K562 (cell line): ENCODE data around the gene ABHD4. TPM values are rescaled to one million over a fixed set of nuclear protein-coding genes. Genes with fewer than 3 reads are reported as not detected.

Experiments
- ATAC-seq: fragments of 200-7000 bp; cut with Tn5 transposase; 3 replicates; pipeline ENCODE4 v1.9.1; 2020; ENCODE audit warnings: moderate library complexity
- BruUV-seq: library from RNA; stranded (reverse); fragments of 400-500 nt; replicated peaks from 2 replicates; lab custom pipeline; 2021; lab: Mats Ljungman, UMichigan
- CTCF ChIA-PET: fragments of 300-600 bp; formaldehyde crosslinking; extraction: SDS; loops from one replicate; lab custom pipeline; 2021; ENCODE audit warnings: low intra/inter-chr PET ratio; lab: Yijun Ruan, JAX
- POLR2A ChIA-PET: fragments of 300-600, 350-650 bp; sonication (Branson Sonifier 250); formaldehyde crosslinking; extraction: SDS; loops from one replicate; lab custom pipeline; 2021; ENCODE audit warnings: antibody characterized with exemption, inconsistent platforms; lab: Yijun Ruan, JAX
- DNase-seq, 4 experiments: peaks; one replicate each; pipeline versions ENCODE4 v3.0.0 to v3.0.0-alpha.2; 2011 to 2018; ENCODE audit warnings: low spot score in 3 of 4, mixed read lengths in 3 of 4; ENCODE audit errors: extremely low read depth in 1 of 4
- FAIRE-seq: peaks from 2 replicates; lab custom pipeline; 2011; peaks lifted over from hg19 to GRCh38; lab: Jason Lieb, UNC
- H2AFZ ChIP-seq: 2 replicates; pipeline ENCODE4 v1.6.0; 2011; ENCODE audit warnings: low read depth, low read length, control low read depth, inconsistent platforms
- H3K27ac ChIP-seq: fragments of 200-600 bp; 3 replicates; pipeline ENCODE4 v1.8.0; 2011; ENCODE audit warnings: low read depth, mild to moderate bottlenecking, control low read depth, inconsistent platforms, low read length, moderate library complexity, mixed read lengths; ENCODE audit errors: extremely low read depth
- H3K27me3 ChIP-seq, 2 experiments: fragments of 300-600 bp in 1 of 2; 2 replicates in 1 of 2; 3 replicates in 1 of 2; pipeline versions ENCODE4 v1.6.0 to v1.8.0; 2011; ENCODE audit warnings: inconsistent platforms in 2 of 2, low read length in 2 of 2, mild to moderate bottlenecking in 1 of 2, mixed read lengths in 1 of 2, moderate library complexity in 1 of 2; ENCODE audit not compliant: control insufficient read depth in 2 of 2, insufficient read depth in 2 of 2
- H3K36me3 ChIP-seq: fragments of 300-600 bp; 3 replicates; pipeline ENCODE4 v1.8.0; 2011; ENCODE audit warnings: mild to moderate bottlenecking, low read length, inconsistent platforms; ENCODE audit not compliant: control insufficient read depth, insufficient read depth
- H3K4me1 ChIP-seq, 2 experiments: fragments of 200-600 bp in 1 of 2; replicated peaks in 1 of 2; 2 replicates in 1 of 2; 3 replicates in 1 of 2; pipeline versions ENCODE4 v1.5.1 to v1.8.0; 2011; ENCODE audit warnings: inconsistent platforms in 2 of 2, low read length in 2 of 2, mild to moderate bottlenecking in 1 of 2, mixed read lengths in 1 of 2, moderate library complexity in 1 of 2; ENCODE audit not compliant: control insufficient read depth in 2 of 2, insufficient read depth in 2 of 2
- H3K4me2 ChIP-seq: 2 replicates; pipeline ENCODE4 v1.6.1; 2011; ENCODE audit warnings: low read length, control low read depth, inconsistent platforms, mixed read lengths; ENCODE audit not compliant: insufficient read depth
- H3K4me3 ChIP-seq: fragments of 200-600 bp; sonication (generic), shearing (Covaris generic); 2 replicates; pipeline ENCODE4 v1.5.1; 2016; ENCODE audit warnings: control low read depth, inconsistent platforms
- H3K79me2 ChIP-seq: fragments of 200-600 bp; 3 replicates; pipeline ENCODE4 v1.8.0; 2011; ENCODE audit warnings: low read length, inconsistent platforms; ENCODE audit not compliant: control insufficient read depth, insufficient read depth
- H3K9ac ChIP-seq, 2 experiments: 2 replicates each; pipeline versions ENCODE4 v1.6.0 to v1.6.1; 2011; ENCODE audit warnings: low read depth in 2 of 2, low read length in 2 of 2, control low read depth in 1 of 2, inconsistent platforms in 1 of 2, mild to moderate bottlenecking in 1 of 2, mixed read lengths in 1 of 2; ENCODE audit not compliant: insufficient read depth in 1 of 2
- H3K9me1 ChIP-seq: one replicate; pipeline ENCODE4 v1.6.0; 2011; ENCODE audit warnings: inconsistent platforms, mild to moderate bottlenecking, low read length, moderate library complexity; ENCODE audit not compliant: control insufficient read depth, insufficient read depth
- H3K9me3 ChIP-seq: replicated peaks from 2 replicates; pipeline ENCODE4 v1.5.1; 2011; ENCODE audit warnings: low read depth, low read length, inconsistent platforms; ENCODE audit not compliant: control insufficient read depth, insufficient read depth
- H4K20me1 ChIP-seq: replicated peaks from 2 replicates; pipeline ENCODE4 v1.6.1; 2011; ENCODE audit warnings: low read length, inconsistent platforms, mixed read lengths; ENCODE audit not compliant: control insufficient read depth, insufficient read depth
- ATF1 ChIP-seq, 2 experiments: fragments of 450-650 bp in 1 of 2; IDR thresholded peaks; 2 replicates each; pipeline ENCODE4 v1.6.1; 2016; ENCODE audit warnings: missing compliant biosample characterization in 1 of 2, missing genetic modification characterization in 1 of 2
- WGBS: fragments of 100-300 bp; shearing (Covaris generic); methylation state at CpG from one replicate; pipeline ENCODE4 v1.1.6; 2016; ENCODE audit warnings: low coverage, mixed read lengths; ENCODE audit not compliant: insufficient coverage; ENCODE audit errors: missing lambda C conversion rate; 5-methylcytosine and 5-hydroxymethylcytosine counted together
- in situ Hi-C: fragments of 300-500 bp; cut with MboI; formaldehyde crosslinking; loops from 4 replicates; pipeline ENCODE4 v1.15.0; 2018; ENCODE audit warnings: inconsistent platforms, mixed read lengths
- intact Hi-C: fragments of 100-400 bp; cut with micrococcal nuclease; formaldehyde crosslinking; loops from 2 replicates; pipeline ENCODE4 v1.14.2; 2022
- polyA plus RNA-seq, 8 experiments: library from polyadenylated mRNA; depleted of rRNA in 4 of 8; stranded (reverse) in 5 of 8; unstranded in 3 of 8; fragments of >200 nt; fragmentation: Nextera tagmentation in 2 of 8; fragmentation: Illumina TruSeq in 1 of 8; extraction: Ambion mirVana in 2 of 8; extraction: Trizol in 1 of 8; gene quantifications; 2 replicates each; pipeline versions ENCODE4 v1.2.1 to v1.2.3, GENCODE V29; 2011 to 2014; ENCODE audit warnings: inconsistent platforms in 1 of 8, missing spikeins in 1 of 8
- total RNA-seq, 7 experiments: library from RNA; depleted of rRNA in 6 of 7; stranded (reverse); fragments of >200 nt in 6 of 7; fragmentation: Illumina TruSeq in 2 of 7; extraction: Trizol in 2 of 7; gene quantifications; 2 replicates each; pipeline versions ENCODE4 v1.2.1 to v1.2.3, GENCODE V29; 2011 to 2021; ENCODE audit warnings: low replicate concordance in 1 of 7
- TF ChIP-seq, protein P1 (sequence below): fragments of 200-600 bp; sonication (generic); IDR thresholded peaks from one replicate; pipeline ENCODE4 v1.6.1; 2012; ENCODE audit warnings: mild to moderate bottlenecking, low read depth, low read length, inconsistent platforms
- TF ChIP-seq, protein P2 (sequence below): fragments of 200-800 bp; sonication (Bioruptor generic); IDR thresholded peaks from 2 replicates; pipeline ENCODE4 v1.6.1; 2017; ENCODE audit warnings: missing genetic modification characterization, missing compliant biosample characterization
- TF ChIP-seq, protein P3 (sequence below), 2 experiments: fragments of 450-650 bp; conservative IDR thresholded peaks; 2 replicates each; pipeline ENCODE4 v1.6.1; 2017; ENCODE audit warnings: mild to moderate bottlenecking in 2 of 2, moderate library complexity in 2 of 2

ABHD4 gene
- total and polyA plus RNA-seq, 9 of the 15 experiments (the other 6 are each of a cell fraction or from before 2014, with no cell fraction given) = 3.6 to 12.0 (median 7.2) TPM

DNA sequence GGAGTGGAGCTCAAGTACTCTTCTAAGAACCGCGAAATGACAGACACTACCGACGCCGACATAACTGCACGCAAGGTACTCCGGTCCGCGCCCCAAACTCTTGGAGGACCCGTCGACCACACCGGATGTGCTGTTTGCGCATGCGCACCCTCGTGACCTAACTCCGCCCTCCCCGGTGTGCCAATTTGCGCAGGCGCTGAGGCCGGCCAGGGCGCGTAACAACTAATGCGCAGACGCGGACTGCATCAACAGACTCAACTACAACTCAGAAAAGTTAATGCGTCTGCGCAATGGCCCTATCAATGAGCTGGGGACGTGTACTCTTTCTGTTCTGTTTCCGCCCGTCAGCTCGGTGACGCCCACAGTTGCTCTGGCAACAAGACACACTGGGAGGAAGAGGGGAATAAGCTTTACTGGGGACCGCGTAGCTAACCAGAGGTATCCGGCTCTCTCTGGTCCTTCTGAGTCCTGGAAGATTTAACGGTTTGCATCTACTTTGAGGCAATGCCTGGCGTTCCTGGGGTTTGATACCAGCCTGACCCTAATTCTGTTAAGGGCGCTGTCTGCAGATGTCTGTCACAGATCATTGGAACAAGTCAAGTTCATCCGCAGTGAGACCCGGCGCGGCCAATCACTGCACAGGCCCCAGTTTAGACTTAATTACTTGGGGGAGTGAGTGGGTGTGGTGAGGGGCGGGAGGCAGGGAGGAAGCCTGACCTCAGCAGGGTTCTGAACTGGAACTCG, 8.8 kb upstream of the ABHD4 start, which contains the start of gene DAD1:
Gene DAD1, minus strand, starts transcription at position 129 of the 744 bp plus-strand sequence. Its CDS starts 67 bp downstream, at position 62.
- H2AFZ ChIP-seq = peak within 1 kb of the TSS; percentile 94
- in situ Hi-C loops = no loop called here
- DNase-seq = peak; percentile 96 to 99 (median 97)
- H3K4me1 ChIP-seq = peaks cover 9 to 30% of the 10 kb centered on the region in 2 experiments
- H3K36me3 ChIP-seq = peaks cover 10% of the 10 kb centered on the region; the same call in 1 of the 3 replicates
- peak within 1 kb of the TSS; percentile 88 to 89 for H3K9ac ChIP-seq
- H3K4me3 ChIP-seq = peak within 1 kb of the TSS; percentile 65
- under 1% methylated on average over 41 of the region's 44 CpGs for WGBS
- peaks cover 42% of the 10 kb centered on the region for H3K79me2 ChIP-seq
- peak within 1 kb of the TSS; percentile 87 for H3K27ac ChIP-seq
- peak; percentile 99 for FAIRE-seq
- CTCF ChIA-PET = interaction anchor here (1.1 kb wide), 1 partner anchor 19 kb away, joined by 4 read pairs; no protein-coding TSS in a partner anchor
- peak within 1 kb of the TSS; percentile 84 for H3K4me2 ChIP-seq
- peak; percentile 96 for ATAC-seq
- BruUV-seq = TSS peak; percentile 78
- H4K20me1 ChIP-seq = no peaks in the 10 kb centered on the region
- POLR2A ChIA-PET = interaction anchor here (0.6 to 1.4 kb wide), 10 partner anchors 9 to 1517 kb away, joined by 3 to 6 read pairs (median 4); partner anchors contain the start of genes OXA1L and RBM23
- no peaks in the 10 kb centered on the region for H3K9me3 ChIP-seq
- intact Hi-C loops = loop anchor here (5.0 kb wide), 1 partner anchor 58 kb away; no protein-coding TSS in a partner anchor
- H3K9me1 ChIP-seq = no peaks in the 10 kb centered on the region
- H3K27me3 ChIP-seq = no peaks in the 10 kb centered on the region
- TF ChIP-seq, protein P1, sequence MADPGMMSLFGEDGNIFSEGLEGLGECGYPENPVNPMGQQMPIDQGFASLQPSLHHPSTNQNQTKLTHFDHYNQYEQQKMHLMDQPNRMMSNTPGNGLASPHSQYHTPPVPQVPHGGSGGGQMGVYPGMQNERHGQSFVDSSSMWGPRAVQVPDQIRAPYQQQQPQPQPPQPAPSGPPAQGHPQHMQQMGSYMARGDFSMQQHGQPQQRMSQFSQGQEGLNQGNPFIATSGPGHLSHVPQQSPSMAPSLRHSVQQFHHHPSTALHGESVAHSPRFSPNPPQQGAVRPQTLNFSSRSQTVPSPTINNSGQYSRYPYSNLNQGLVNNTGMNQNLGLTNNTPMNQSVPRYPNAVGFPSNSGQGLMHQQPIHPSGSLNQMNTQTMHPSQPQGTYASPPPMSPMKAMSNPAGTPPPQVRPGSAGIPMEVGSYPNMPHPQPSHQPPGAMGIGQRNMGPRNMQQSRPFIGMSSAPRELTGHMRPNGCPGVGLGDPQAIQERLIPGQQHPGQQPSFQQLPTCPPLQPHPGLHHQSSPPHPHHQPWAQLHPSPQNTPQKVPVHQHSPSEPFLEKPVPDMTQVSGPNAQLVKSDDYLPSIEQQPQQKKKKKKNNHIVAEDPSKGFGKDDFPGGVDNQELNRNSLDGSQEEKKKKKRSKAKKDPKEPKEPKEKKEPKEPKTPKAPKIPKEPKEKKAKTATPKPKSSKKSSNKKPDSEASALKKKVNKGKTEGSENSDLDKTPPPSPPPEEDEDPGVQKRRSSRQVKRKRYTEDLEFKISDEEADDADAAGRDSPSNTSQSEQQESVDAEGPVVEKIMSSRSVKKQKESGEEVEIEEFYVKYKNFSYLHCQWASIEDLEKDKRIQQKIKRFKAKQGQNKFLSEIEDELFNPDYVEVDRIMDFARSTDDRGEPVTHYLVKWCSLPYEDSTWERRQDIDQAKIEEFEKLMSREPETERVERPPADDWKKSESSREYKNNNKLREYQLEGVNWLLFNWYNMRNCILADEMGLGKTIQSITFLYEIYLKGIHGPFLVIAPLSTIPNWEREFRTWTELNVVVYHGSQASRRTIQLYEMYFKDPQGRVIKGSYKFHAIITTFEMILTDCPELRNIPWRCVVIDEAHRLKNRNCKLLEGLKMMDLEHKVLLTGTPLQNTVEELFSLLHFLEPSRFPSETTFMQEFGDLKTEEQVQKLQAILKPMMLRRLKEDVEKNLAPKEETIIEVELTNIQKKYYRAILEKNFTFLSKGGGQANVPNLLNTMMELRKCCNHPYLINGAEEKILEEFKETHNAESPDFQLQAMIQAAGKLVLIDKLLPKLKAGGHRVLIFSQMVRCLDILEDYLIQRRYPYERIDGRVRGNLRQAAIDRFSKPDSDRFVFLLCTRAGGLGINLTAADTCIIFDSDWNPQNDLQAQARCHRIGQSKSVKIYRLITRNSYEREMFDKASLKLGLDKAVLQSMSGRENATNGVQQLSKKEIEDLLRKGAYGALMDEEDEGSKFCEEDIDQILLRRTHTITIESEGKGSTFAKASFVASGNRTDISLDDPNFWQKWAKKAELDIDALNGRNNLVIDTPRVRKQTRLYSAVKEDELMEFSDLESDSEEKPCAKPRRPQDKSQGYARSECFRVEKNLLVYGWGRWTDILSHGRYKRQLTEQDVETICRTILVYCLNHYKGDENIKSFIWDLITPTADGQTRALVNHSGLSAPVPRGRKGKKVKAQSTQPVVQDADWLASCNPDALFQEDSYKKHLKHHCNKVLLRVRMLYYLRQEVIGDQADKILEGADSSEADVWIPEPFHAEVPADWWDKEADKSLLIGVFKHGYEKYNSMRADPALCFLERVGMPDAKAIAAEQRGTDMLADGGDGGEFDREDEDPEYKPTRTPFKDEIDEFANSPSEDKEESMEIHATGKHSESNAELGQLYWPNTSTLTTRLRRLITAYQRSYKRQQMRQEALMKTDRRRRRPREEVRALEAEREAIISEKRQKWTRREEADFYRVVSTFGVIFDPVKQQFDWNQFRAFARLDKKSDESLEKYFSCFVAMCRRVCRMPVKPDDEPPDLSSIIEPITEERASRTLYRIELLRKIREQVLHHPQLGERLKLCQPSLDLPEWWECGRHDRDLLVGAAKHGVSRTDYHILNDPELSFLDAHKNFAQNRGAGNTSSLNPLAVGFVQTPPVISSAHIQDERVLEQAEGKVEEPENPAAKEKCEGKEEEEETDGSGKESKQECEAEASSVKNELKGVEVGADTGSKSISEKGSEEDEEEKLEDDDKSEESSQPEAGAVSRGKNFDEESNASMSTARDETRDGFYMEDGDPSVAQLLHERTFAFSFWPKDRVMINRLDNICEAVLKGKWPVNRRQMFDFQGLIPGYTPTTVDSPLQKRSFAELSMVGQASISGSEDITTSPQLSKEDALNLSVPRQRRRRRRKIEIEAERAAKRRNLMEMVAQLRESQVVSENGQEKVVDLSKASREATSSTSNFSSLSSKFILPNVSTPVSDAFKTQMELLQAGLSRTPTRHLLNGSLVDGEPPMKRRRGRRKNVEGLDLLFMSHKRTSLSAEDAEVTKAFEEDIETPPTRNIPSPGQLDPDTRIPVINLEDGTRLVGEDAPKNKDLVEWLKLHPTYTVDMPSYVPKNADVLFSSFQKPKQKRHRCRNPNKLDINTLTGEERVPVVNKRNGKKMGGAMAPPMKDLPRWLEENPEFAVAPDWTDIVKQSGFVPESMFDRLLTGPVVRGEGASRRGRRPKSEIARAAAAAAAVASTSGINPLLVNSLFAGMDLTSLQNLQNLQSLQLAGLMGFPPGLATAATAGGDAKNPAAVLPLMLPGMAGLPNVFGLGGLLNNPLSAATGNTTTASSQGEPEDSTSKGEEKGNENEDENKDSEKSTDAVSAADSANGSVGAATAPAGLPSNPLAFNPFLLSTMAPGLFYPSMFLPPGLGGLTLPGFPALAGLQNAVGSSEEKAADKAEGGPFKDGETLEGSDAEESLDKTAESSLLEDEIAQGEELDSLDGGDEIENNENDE = no peak
- TF ChIP-seq, protein P2, sequence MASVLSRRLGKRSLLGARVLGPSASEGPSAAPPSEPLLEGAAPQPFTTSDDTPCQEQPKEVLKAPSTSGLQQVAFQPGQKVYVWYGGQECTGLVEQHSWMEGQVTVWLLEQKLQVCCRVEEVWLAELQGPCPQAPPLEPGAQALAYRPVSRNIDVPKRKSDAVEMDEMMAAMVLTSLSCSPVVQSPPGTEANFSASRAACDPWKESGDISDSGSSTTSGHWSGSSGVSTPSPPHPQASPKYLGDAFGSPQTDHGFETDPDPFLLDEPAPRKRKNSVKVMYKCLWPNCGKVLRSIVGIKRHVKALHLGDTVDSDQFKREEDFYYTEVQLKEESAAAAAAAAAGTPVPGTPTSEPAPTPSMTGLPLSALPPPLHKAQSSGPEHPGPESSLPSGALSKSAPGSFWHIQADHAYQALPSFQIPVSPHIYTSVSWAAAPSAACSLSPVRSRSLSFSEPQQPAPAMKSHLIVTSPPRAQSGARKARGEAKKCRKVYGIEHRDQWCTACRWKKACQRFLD (CRISPR knock-in tag) = no peak
- TF ChIP-seq, protein P3, sequence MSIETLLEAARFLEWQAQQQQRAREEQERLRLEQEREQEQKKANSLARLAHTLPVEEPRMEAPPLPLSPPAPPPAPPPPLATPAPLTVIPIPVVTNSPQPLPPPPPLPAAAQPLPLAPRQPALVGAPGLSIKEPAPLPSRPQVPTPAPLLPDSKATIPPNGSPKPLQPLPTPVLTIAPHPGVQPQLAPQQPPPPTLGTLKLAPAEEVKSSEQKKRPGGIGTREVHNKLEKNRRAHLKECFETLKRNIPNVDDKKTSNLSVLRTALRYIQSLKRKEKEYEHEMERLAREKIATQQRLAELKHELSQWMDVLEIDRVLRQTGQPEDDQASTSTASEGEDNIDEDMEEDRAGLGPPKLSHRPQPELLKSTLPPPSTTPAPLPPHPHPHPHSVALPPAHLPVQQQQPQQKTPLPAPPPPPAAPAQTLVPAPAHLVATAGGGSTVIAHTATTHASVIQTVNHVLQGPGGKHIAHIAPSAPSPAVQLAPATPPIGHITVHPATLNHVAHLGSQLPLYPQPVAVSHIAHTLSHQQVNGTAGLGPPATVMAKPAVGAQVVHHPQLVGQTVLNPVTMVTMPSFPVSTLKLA (conservative IDR thresholded peaks at IDR 0.05) = peak in 1 of 2 experiments; percentile 65; a peak in 2 of 4 replicates
- TF ChIP-seq ATF1 (CRISPR knock-in tag; IDR thresholded peaks at IDR 0.05) (no peak), ATF1 (tag; IDR thresholded peaks at IDR 0.05) (peak; percentile 79)
